Amniotic stem cell (primary cell): ENCODE data around the gene ARL6.
"Not testable (repeated sequence)": the region's sequence is repeated elsewhere in the genome, so short reads cannot be mapped to it uniquely, and the experiment has no call there.

ENCODE experiments used
- DNase-seq: peaks from one replicate; lab custom pipeline; 2025; lab: John Stamatoyannopoulos, UW

Gene ARL6

GRCh38 chr3:97821774-97822358 is 57.3 kb downstream of the ARL6 start, which contains the start of gene CRYBG3:
Gene CRYBG3 (plus strand): TSS chr3:97822011. CDS start chr3:97822207, 196 bp downstream.
- DNase-seq = peak; percentile 50

- peak; percentile 50 for DNase-seq
These were observed 57.8 kb downstream of the ARL6 start for GRCh38 chr3:97822359-97822775.

GRCh38 chr3:97823046-97824004 is 58.8 kb downstream of the ARL6 start:
- DNase-seq = no peak

GRCh38 chr3:97825101-97825500 is 60.5 kb downstream of the ARL6 start:
- no peak for DNase-seq

GRCh38 chr3:97827741-97828471 is 63.3 kb downstream of the ARL6 start:
- no peak for DNase-seq

- DNase-seq = no peak
These were observed 64.6 kb downstream of the ARL6 start for GRCh38 chr3:97829198-97829597.

GRCh38 chr3:97830638-97831037 is 66.1 kb downstream of the ARL6 start:
- DNase-seq = no peak

GRCh38 chr3:97831140-97831539 is 66.6 kb downstream of the ARL6 start:
- no peak for DNase-seq

- DNase-seq = not testable (repeated sequence)
These were observed 68.6 kb downstream of the ARL6 start for GRCh38 chr3:97833184-97833583.

GRCh38 chr3:97835761-97836160 is 71.2 kb downstream of the ARL6 start:
- DNase-seq = no peak

- DNase-seq = no peak
These were observed 73.8 kb downstream of the ARL6 start for GRCh38 chr3:97838393-97838792.

GRCh38 chr3:97839944-97840343 is 75.4 kb downstream of the ARL6 start:
- no peak for DNase-seq

- DNase-seq = no peak
These were observed 76.7 kb downstream of the ARL6 start for GRCh38 chr3:97841304-97841703.

- no peak for DNase-seq
These were observed 77.4 kb downstream of the ARL6 start for GRCh38 chr3:97841956-97842355.

GRCh38 chr3:97848779-97849178 is 84.2 kb downstream of the ARL6 start:
- no peak for DNase-seq
